ENCODE measurements around the gene EVA1A.

The EVA1A gene

DNA sequence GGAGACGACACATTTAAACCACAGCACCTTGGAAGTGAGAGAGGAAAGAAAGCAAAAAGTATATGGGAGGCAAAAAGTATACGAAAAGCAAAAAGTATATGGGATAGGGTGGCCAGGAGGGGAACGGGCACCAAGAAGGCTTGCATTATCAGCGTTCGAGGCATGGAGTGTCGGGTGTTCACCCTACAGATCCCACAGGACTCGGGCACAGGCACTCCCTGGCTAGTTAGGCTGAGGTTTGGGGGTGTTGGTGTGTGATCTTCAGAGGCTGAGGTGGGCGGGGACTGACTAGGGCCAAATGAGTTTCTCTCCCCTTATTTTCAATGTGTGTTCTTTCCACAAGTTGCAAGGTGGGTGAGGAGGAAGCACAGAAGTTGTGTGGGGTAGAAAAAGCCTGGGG is 86.6 kb downstream of the EVA1A start:
- TF ChIP-seq GATA1 (IDR thresholded peaks at IDR 0.05; ENCODE audit: low read depth, low read length) (no peak), POLR2A (IDR thresholded peaks at IDR 0.05; ENCODE audit: low read length) (no peak)
- DNase-seq: no peak

GRCh38 chr2:75466708-75467311 is 93.9 kb downstream of the EVA1A start:
- DNase-seq: peak; percentile 25 to 64
- TF ChIP-seq POLR2A (IDR thresholded peaks at IDR 0.05; ENCODE audit: low read length) (no peak), GATA1 (IDR thresholded peaks at IDR 0.05; ENCODE audit: low read depth, low read length) (no peak)

DNA sequence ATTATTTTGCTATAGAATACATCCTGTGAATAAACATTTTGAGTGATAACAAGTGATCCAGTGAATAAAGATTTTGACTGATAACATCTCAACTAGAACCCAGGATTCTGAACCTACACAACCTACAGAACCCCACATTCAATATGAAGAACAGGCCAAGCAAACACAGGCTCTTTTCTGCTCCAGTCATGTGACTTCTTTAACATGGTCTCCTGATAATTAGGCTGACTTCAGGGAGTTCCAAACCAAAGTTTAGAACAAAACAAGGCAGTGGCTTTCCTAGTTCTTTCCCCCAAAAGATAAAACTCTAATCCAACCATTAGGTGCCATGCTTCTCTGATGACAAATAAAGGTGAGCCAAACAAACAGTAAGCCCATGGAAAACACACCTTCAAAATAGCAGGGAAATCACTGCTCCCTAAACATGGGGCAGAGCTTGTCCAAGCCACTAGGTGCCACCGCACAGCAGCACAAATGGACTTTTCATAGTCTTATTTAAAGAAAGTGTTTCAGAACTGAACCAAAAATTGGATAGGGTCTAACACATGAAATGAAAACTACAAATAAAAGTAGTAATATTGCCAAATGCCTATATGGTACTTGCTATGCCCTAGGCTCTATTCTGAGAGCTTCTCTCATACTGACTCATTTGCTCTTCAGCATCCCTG is 95.3 kb downstream of the EVA1A start:
- no peak for DNase-seq
- TF ChIP-seq POLR2A (IDR thresholded peaks at IDR 0.05; ENCODE audit: low read length) (no peak), GATA1 (IDR thresholded peaks at IDR 0.05; ENCODE audit: low read depth, low read length) (no peak)

DNA sequence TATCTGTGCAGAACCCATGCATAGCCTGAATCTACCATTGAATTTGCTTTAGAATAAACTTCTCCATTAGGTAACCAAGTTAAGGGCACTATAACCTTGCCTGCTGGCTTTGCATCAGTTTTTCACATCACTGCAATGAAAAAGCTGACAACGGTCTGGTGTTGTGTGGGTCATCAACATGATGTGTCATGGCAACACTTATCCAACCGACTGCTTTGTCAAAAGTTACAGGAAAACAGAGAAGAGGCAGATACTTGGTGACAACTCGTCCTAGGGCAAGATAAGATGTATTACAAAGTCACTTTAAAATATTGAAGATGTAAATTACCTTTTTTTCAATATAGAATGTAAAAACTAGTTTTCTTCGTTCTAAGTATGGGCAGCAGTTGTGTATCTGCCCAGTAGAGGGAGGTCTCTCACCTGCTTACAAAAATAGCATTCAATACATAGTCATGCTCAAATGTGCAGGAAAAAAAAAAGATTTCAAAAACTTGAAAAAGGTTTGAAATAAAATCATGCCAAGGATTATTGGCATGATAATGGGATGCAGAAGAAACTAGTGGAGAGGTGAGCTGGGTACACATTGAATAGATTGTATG is 96.3 kb downstream of the EVA1A start:
- peak in 1 of 2 experiments; percentile 4 for DNase-seq

DNA sequence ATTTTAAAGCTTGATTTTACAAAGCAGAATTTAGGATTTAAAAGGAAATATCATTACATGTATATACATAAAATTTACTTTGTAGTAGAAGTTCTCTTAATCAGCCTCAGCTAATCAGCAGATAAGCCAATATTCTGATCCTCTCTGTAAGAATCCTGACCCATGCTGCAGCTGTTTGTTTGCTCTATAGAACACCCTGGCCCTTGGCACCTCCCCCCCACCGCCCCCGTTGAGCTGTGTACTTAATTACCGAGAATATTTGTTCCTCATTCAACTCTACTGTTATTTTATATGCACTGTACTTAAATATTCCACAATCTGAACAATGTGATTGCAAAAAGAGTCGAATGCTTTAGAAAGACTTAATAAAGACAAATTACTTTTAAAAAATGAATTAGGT is 98.0 kb downstream of the EVA1A start:
- TF ChIP-seq POLR2A (IDR thresholded peaks at IDR 0.05; ENCODE audit: low read length): no peak

More for the DNA sequence above, 96.3 kb downstream of the EVA1A start:
- TF ChIP-seq POLR2A (IDR thresholded peaks at IDR 0.05; ENCODE audit: low read length): no peak
- TF ChIP-seq GATA1 (IDR thresholded peaks at IDR 0.05; ENCODE audit: low read depth, low read length): no peak

DNA sequence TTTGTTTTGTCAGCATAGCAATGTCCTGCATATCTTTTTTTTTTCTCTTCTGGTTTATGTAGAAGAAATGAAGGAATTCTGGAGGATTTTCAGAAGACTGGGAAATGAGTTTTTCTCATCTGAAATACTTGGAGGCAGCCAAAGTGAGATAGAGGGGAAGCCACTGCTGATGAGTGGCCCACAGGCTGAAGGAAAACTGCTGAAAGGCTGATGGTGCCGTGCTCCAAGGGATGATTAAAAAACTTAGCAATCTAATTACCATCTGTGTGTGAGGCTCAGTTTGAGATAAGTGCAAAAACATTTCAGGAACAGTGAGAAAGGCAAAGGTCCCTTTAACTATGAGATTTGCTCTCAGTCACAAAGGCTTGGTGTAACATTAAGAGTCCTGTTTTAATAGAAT is 98.5 kb downstream of the EVA1A start:
- TF ChIP-seq GATA1 (IDR thresholded peaks at IDR 0.05; ENCODE audit: low read depth, low read length) (no peak), POLR2A (IDR thresholded peaks at IDR 0.05; ENCODE audit: low read length) (no peak)
- no peak for DNase-seq

More for the DNA sequence above, 98.0 kb downstream of the EVA1A start:
- no peak for DNase-seq

DNA sequence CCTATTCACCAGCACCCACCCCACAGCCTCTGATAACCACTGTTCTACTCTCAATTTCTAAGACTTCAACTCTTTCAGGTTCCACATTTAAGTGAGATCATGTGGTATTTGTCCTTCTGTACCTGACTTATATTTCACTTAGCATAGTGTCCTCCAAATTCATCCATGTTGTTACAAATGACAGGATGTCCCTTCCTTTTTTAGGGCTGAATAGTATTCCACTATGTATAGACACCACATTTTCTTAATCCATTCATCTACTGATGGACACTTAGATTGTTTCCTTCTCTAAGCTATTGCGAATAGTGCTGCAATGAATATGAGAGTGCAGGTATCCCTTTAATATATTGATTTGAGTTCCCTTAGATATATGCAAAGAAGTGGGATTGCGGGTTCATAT is 100.1 kb downstream of the EVA1A start:
- TF ChIP-seq GATA1 (IDR thresholded peaks at IDR 0.05; ENCODE audit: low read depth, low read length): no peak
- TF ChIP-seq POLR2A (IDR thresholded peaks at IDR 0.05; ENCODE audit: low read length): no peak
- DNase-seq: no peak

DNA sequence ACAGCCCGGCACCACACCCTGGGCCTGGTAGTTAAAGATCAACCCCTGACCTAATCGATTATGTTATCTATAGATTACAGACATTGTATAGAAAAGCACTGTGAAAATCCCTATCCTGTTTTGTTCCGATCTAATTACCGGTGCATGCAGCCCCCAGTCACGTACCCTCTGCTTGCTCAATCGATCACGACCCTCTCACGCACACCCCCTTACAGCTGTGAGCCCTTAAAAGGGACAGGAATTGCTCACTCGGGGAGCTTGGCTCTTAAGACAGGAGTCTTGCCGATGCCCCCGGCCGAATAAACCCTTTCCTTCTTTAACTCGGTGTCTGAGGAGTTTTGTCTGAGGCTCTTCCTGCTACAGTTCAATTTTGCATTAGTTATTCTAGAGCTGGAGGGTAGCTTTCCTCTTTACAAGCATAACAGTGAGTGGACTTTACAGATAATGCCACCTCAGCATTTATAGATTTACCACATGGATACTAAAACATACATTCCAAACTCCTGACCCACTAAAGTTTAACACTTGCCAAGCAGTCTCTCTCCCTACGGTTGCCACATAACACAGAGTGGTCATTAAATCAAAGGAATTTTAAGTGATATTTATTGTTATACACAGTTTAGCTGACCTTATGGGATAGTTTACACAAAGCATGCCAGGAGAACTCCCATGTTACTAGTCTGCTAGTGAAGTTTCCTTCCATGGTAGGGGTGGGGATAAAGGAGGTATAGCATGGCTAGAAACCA is 101.0 kb downstream of the EVA1A start:
- no peak for DNase-seq
- TF ChIP-seq GATA1 (IDR thresholded peaks at IDR 0.05; ENCODE audit: low read depth, low read length) (no peak), POLR2A (IDR thresholded peaks at IDR 0.05; ENCODE audit: low read length) (no peak)

DNA sequence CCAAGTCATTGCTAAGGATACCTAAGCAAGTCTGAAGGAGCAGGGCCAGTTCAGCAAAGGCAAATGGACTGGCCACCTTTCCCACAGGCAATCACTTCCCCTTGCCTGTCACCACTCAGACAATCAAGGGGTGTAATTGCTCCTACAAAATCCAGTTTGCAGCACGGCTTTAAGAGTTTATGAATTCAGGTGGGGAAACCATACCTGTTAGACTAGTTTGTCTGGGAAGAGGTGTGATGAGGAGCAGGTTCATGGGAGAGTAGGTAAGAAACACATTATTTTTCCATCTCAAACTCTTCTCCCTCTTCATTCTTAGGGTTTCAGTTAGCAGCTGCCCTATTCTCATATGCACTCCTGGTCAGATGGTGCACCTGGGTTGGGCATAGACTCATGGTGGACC is 102.5 kb downstream of the EVA1A start:
- no peak for DNase-seq
- TF ChIP-seq GATA1 (IDR thresholded peaks at IDR 0.05; ENCODE audit: low read depth, low read length): no peak
- no peak for TF ChIP-seq POLR2A (IDR thresholded peaks at IDR 0.05; ENCODE audit: low read length)

- TF ChIP-seq GATA1 (IDR thresholded peaks at IDR 0.05; ENCODE audit: low read depth, low read length): no peak
- no peak for TF ChIP-seq POLR2A (IDR thresholded peaks at IDR 0.05; ENCODE audit: low read length)
- no peak for DNase-seq
Observed at GRCh38 chr2:75456825-75457224, 103.9 kb downstream of the EVA1A start.

DNA sequence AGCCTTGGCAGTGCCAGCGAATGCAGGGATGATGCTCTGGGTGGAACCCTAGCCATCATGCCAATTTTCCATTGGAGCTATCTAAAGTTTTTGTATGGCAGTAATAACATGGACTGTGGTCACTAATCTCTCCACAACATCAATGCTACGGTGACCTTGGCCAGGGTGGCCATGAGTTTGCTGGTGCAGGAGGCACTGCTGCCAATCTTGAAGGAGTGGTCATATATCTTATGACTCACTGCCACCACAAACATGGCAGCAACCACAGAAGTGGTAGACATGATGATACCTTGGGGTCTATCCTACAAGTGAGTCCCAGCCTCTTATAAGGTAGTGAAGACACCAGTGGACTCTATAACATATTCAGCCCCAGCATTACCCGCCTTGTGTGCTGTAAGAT is 104.6 kb downstream of the EVA1A start:
- no peak for DNase-seq

GRCh38 chr2:75454241-75454620 is 106.5 kb downstream of the EVA1A start:
- no peak for DNase-seq
- TF ChIP-seq POLR2A (IDR thresholded peaks at IDR 0.05; ENCODE audit: low read length) (no peak), GATA1 (IDR thresholded peaks at IDR 0.05; ENCODE audit: low read depth, low read length) (no peak)

More for the DNA sequence above, 104.6 kb downstream of the EVA1A start:
- TF ChIP-seq POLR2A (IDR thresholded peaks at IDR 0.05; ENCODE audit: low read length) (no peak), GATA1 (IDR thresholded peaks at IDR 0.05; ENCODE audit: low read depth, low read length) (no peak)

DNA sequence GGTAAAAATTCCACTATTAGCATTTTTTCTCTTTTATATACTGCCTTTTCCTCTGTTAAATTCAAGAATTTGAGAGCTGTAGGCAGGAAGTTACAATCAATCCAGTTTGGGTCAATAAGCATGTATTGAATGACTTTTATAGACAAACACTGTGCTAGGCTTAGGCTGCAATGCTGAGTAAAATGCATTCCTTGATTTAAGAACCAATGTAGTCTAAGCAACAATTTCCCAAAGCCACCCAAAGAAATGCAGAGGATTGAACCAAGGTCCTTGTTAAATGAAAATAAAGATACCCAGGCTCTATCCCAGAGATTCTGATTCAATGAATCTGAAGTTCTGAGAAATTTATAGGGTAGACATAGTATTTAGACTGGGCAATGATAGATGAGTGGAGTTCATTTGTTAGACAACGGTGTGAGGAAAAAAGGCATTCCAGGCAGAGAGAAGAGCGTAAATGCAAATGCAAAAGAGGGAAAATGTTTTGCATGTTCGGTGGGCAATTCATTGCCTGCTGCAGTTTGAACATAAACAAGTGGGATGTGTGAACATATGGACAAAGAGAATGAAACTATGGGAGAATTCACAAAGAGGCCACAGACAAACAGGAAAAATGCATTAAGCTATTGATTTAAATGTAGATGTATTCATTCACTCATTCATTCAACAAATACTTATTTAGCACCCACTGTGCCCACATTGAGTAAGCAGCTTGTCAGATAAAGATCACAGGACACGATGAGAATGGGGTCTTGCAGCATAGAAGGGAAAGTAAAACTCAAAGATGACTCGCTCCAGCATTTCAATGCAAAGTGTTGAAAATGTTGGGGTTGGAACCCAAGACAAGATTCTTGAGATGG is 107.1 kb downstream of the EVA1A start:
- no peak for DNase-seq
- TF ChIP-seq GATA1 (IDR thresholded peaks at IDR 0.05; ENCODE audit: low read depth, low read length) (no peak), POLR2A (IDR thresholded peaks at IDR 0.05; ENCODE audit: low read length) (no peak)
